Gastrocnemius medialis (tissue), 4 donors: ENCODE results near the gene UNC80. TPM values are rescaled to one million over a fixed set of nuclear protein-coding genes. Genes with fewer than 3 reads are reported as not detected.

ENCODE experiments used
- ATAC-seq, 2 donors: fragments of 150-250 bp; one replicate each; pipeline ENCODE4 v1.9.1; 2016
- DNase-seq, 2 donors: peaks; one replicate each; pipeline ENCODE4 v3.0.0-alpha.2; 2019
- H3K27ac ChIP-seq, 4 donors: fragments of 200-600 bp; sonication (generic); 1 replicate in 1 of 4; 2 replicates in 3 of 4; pipeline ENCODE4 v1.5.1; 2016 to 2018; ENCODE audit warnings: mild to moderate bottlenecking in 2 of 4, moderate library complexity in 1 of 4
- H3K27me3 ChIP-seq, 3 donors: fragments of 200-600 bp; sonication (generic) in 2 of 3; 1 replicate in 1 of 3; 2 replicates in 2 of 3; pipeline versions ENCODE4 v1.5.1 to v1.6.0; 2016 to 2019; ENCODE audit warnings: mild to moderate bottlenecking in 1 of 3, moderate library complexity in 1 of 3
- H3K36me3 ChIP-seq, 2 donors: fragments of 200-600 bp; sonication (generic) in 1 of 2; one replicate each; pipeline ENCODE4 v1.5.1; 2017 to 2018
- H3K4me1 ChIP-seq, 2 donors: fragments of 200-600 bp; sonication (generic) in 1 of 2; one replicate each; pipeline ENCODE4 v1.5.1; 2016 to 2017; ENCODE audit warnings: mild to moderate bottlenecking in 2 of 2
- H3K4me3 ChIP-seq, 4 donors: fragments of 200-600 bp; sonication (generic) in 3 of 4; 1 replicate in 1 of 4; 2 replicates in 3 of 4; pipeline ENCODE4 v1.5.1; 2016 to 2019; ENCODE audit warnings: mild to moderate bottlenecking in 2 of 4
- H3K9me3 ChIP-seq, 3 donors: fragments of 200-600 bp; sonication (generic) in 2 of 3; 1 replicate in 1 of 3; 2 replicates in 2 of 3; pipeline ENCODE4 v1.5.1; 2016 to 2019
- CTCF ChIP-seq, 5 experiments: fragments of 450-650 bp in 3 of 5; fragments of 200-600 bp in 2 of 5; sonication (generic) in 2 of 5; IDR thresholded peaks in 4 of 5; conservative IDR thresholded peaks in 1 of 5; 1 replicate in 4 of 5; 2 replicates in 1 of 5; pipeline ENCODE4 v1.5.1; 2016 to 2019; ENCODE audit warnings: antibody characterized with exemption in 5 of 5, mild to moderate bottlenecking in 3 of 5, moderate library complexity in 3 of 5
- POLR2A ChIP-seq, 2 donors: fragments of 450-650 bp; IDR thresholded peaks; one replicate each; pipeline ENCODE4 v1.6.1; 2017; ENCODE audit warnings: antibody characterized with exemption in 2 of 2, mild to moderate bottlenecking in 2 of 2, moderate library complexity in 2 of 2
- in situ Hi-C, 4 donors: fragments of 200-750 bp; cut with MboI; loops; one replicate each; pipeline versions ENCODE4 v1.15.0 to v1.8.0; 2017; ENCODE audit warnings: low sequenced_read_pairs in 4 of 4
- intact Hi-C: fragments of 100-400 bp; cut with DNase I; formaldehyde crosslinking; loops from one replicate; pipeline ENCODE4 v1.15.1; 2023; ENCODE audit warnings: low total_unique reads
- total RNA-seq, 4 donors: library from RNA; depleted of rRNA; stranded (reverse); fragments of >200 nt; gene quantifications; one replicate each; pipeline versions ENCODE4 v1.1.0 to v1.2.3, GENCODE V29; 2016

Gene UNC80
- total RNA-seq, 4 donors from 2014 or later: not detected

- intact Hi-C loops: no loop called here
- ATAC-seq: peak in 1 of 2 donors; percentile 69
- Histone ChIP-seq H3K36me3 (peaks cover 0 to 35% of the 10 kb centered on the region in 2 donors), H3K4me3 (no peak overlapping the region), H3K4me1 (peaks cover 4 to 10% of the 10 kb centered on the region in 2 donors), H3K27me3 (no peaks in the 10 kb centered on the region), H3K27ac (peak overlapping the region in 3 of 4 donors; percentile 6 to 22 (median 10)), H3K9me3 (no peaks in the 10 kb centered on the region)
- no peak for TF ChIP-seq POLR2A (IDR thresholded peaks at IDR 0.05)
- no peak for TF ChIP-seq CTCF (IDR thresholded peaks at IDR 0.05 in 4 of 5, conservative IDR thresholded peaks at IDR 0.05 in 1 of 5)
- in situ Hi-C loops: no loop called here
- no peak for DNase-seq
Measured at GRCh38 chr2:210027608-210028007, 256.0 kb downstream of the UNC80 start.

GRCh38 chr2:210028178-210028577 lies 256.5 kb downstream of the UNC80 start:
- Histone ChIP-seq H3K36me3 (peaks cover 0 to 29% of the 10 kb centered on the region in 2 donors), H3K4me1 (peaks cover 4 to 10% of the 10 kb centered on the region in 2 donors), H3K27ac (peak overlapping the region in 2 of 4 donors; percentile 6 to 10), H3K9me3 (no peaks in the 10 kb centered on the region), H3K4me3 (no peak overlapping the region), H3K27me3 (no peaks in the 10 kb centered on the region)
- intact Hi-C loops (no loop called here), in situ Hi-C loops (no loop called here)
- DNase-seq: no peak
- TF ChIP-seq CTCF (IDR thresholded peaks at IDR 0.05 in 4 of 5, conservative IDR thresholded peaks at IDR 0.05 in 1 of 5) (no peak), POLR2A (IDR thresholded peaks at IDR 0.05) (no peak)
- ATAC-seq: no peak

- H3K27me3 ChIP-seq: no peaks in the 10 kb centered on the region
- no peaks in the 10 kb centered on the region for H3K4me1 ChIP-seq
- no peak overlapping the region for H3K4me3 ChIP-seq
- in situ Hi-C loops (no loop called here), intact Hi-C loops (no loop called here)
- DNase-seq: no peak
- H3K36me3 ChIP-seq: no peaks in the 10 kb centered on the region
- H3K27ac ChIP-seq: no peak overlapping the region
- H3K9me3 ChIP-seq: no peaks in the 10 kb centered on the region
- no peak for TF ChIP-seq CTCF (IDR thresholded peaks at IDR 0.05 in 4 of 5, conservative IDR thresholded peaks at IDR 0.05 in 1 of 5)
- no peak for ATAC-seq
Measured at GRCh38 chr2:210034087-210034683, 262.6 kb downstream of the UNC80 start.

- DNase-seq (no peak), ATAC-seq (no peak)
- Histone ChIP-seq H3K27ac (no peak overlapping the region), H3K4me1 (no peaks in the 10 kb centered on the region), H3K27me3 (no peaks in the 10 kb centered on the region), H3K9me3 (no peaks in the 10 kb centered on the region), H3K36me3 (no peaks in the 10 kb centered on the region), H3K4me3 (no peak overlapping the region)
- in situ Hi-C loops (no loop called here), intact Hi-C loops (no loop called here)
- TF ChIP-seq CTCF (IDR thresholded peaks at IDR 0.05 in 4 of 5, conservative IDR thresholded peaks at IDR 0.05 in 1 of 5) (no peak), POLR2A (IDR thresholded peaks at IDR 0.05) (no peak)
Measured at GRCh38 chr2:210035679-210036078, 264.0 kb downstream of the UNC80 start.

GRCh38 chr2:210038078-210038477 lies 266.4 kb downstream of the UNC80 start:
- no peaks in the 10 kb centered on the region for H3K27me3 ChIP-seq
- H3K27ac ChIP-seq: no peak overlapping the region
- peaks cover 0 to 10% of the 10 kb centered on the region in 2 donors for H3K36me3 ChIP-seq
- no peak overlapping the region for H3K4me3 ChIP-seq
- ATAC-seq (no peak), DNase-seq (no peak)
- no peak for TF ChIP-seq CTCF (IDR thresholded peaks at IDR 0.05 in 4 of 5, conservative IDR thresholded peaks at IDR 0.05 in 1 of 5)
- intact Hi-C loops (no loop called here), in situ Hi-C loops (no loop called here)
- no peaks in the 10 kb centered on the region for H3K9me3 ChIP-seq
- H3K4me1 ChIP-seq: no peaks in the 10 kb centered on the region
